ENCODE data around the gene MYCBP2. TPM values are rescaled to one million over a fixed set of nuclear protein-coding genes. Genes with fewer than 3 reads are reported as not detected.

Gene MYCBP2
- total RNA-seq, 2 donors from 2014 or later = 86.6 to 88.0 TPM

DNA sequence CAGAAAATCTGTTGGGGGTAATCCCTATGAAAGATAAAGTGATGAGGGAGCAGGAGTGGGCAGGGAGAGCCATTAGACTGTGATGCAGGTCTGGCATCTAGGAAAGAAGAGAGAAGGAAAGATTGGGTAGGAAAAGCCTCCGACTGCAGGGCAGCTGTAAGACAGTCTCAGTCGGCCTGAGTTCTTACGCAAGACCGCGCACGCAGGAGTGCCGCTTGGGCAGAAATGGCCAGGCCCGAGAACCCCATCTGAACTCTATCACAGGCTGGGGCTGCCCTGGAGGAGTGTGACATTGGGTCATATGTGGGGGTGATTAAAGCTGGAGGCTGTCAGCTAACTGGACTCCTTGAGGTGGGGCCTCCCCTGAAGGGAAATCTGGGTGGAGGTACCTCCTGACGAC is 286.1 kb downstream of the MYCBP2 start:
- H3K27ac Mint-ChIP-seq = no peak overlapping the region
- H3K9me3 Mint-ChIP-seq = no peaks in the 10 kb centered on the region
- no peaks in the 10 kb centered on the region for H3K27me3 Mint-ChIP-seq (ENCODE audit: low read depth)
- ATAC-seq (replicated peaks in 1 of 2) (no peak), DNase-seq (no peak)
- H3K4me3 Mint-ChIP-seq = no peak overlapping the region
- H3K4me1 Mint-ChIP-seq (ENCODE audit: low read depth) = peaks cover 6% of the 10 kb centered on the region
- H3K36me3 Mint-ChIP-seq (ENCODE audit: insufficient read depth in 2 of 2) = peaks cover 0 to 3% of the 10 kb centered on the region in 2 donors

DNA sequence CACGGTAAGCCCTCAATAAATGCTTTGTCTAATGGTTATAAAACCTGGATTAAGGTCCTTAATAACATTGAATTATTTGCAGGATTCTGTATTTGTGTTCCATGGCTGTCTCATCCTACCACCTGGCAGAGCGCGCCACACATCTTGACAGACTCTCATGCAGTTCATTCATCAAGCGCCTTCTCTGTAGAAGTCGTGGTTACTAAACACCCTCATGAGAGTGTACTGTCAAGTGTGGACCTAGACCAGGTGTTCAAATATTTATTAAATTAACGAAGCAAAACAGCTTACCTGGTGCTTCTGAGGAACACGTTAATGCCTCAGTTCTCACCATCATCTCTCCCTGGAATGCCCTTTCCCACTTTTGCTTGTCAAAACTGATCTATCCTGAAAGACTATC is 286.8 kb downstream of the MYCBP2 start:
- Mint-ChIP-seq H3K4me3 (no peak overlapping the region), H3K9me3 (no peaks in the 10 kb centered on the region), H3K36me3 (ENCODE audit: insufficient read depth in 2 of 2) (no peaks in the 10 kb centered on the region), H3K27ac (no peak overlapping the region), H3K27me3 (ENCODE audit: low read depth) (no peaks in the 10 kb centered on the region), H3K4me1 (ENCODE audit: low read depth) (peaks cover 7% of the 10 kb centered on the region)
- ATAC-seq (replicated peaks in 1 of 2) = no peak
- no peak for DNase-seq

DNA sequence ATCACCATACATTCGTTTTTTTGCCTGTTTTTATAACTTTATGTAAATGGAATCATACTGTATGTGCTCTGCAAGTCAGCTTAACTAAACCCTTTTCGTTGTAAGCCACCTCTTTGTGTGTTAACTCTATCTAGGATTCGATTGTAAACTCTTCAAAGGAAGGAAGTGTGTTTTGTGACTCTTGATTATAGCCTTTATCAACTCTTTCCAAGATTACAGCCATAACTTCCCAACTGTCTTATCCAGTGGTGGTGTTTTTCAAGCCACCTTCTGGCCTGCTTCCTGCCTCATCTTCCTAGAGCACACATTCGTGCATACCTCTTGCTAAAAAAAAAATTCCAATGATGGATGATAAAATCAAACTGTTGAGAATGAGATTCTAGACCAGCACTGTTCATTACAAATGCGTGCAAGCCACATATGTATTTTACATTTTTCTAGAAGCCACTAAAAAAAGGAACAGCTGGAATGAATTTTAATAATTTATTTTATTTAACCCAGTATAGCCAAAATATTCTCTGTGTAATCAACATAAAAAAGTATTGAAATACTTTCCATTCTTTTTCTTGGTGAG is 287.9 kb downstream of the MYCBP2 start:
- Mint-ChIP-seq H3K27ac (no peak overlapping the region), H3K4me1 (ENCODE audit: low read depth) (peaks cover 18% of the 10 kb centered on the region)

DNA sequence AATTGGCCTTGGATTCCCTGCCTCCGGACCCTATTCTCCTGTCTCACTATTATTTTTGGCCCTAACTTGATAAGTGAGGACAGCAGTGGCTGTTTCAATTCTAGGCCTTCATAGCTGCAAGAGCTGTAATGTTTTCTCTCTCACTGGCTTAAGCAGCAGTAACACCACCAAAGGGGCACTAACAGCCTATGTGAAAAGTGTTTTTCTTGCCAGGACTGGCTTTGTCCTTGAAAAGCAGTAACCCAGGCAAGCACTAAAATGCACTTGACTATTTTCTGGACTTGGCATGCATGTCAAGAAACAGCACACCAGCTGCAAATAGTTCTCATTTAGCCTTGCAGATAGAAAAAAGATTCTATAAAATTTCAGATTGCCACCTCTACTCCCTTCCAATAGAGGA is 290.6 kb downstream of the MYCBP2 start:
- Mint-ChIP-seq H3K27me3 (ENCODE audit: low read depth) (no peaks in the 10 kb centered on the region), H3K4me1 (ENCODE audit: low read depth) (peaks cover 21% of the 10 kb centered on the region), H3K27ac (no peak overlapping the region), H3K4me3 (no peak overlapping the region), H3K9me3 (no peaks in the 10 kb centered on the region), H3K36me3 (ENCODE audit: insufficient read depth in 2 of 2) (no peaks in the 10 kb centered on the region)
- no peak for DNase-seq
- no peak for ATAC-seq (replicated peaks in 1 of 2)

More for the DNA sequence above, 287.9 kb downstream of the MYCBP2 start:
- Mint-ChIP-seq H3K9me3 (no peaks in the 10 kb centered on the region), H3K36me3 (ENCODE audit: insufficient read depth in 2 of 2) (no peaks in the 10 kb centered on the region), H3K27me3 (ENCODE audit: low read depth) (no peaks in the 10 kb centered on the region), H3K4me3 (no peak overlapping the region)
- no peak for ATAC-seq (replicated peaks in 1 of 2)
- no peak for DNase-seq

DNA sequence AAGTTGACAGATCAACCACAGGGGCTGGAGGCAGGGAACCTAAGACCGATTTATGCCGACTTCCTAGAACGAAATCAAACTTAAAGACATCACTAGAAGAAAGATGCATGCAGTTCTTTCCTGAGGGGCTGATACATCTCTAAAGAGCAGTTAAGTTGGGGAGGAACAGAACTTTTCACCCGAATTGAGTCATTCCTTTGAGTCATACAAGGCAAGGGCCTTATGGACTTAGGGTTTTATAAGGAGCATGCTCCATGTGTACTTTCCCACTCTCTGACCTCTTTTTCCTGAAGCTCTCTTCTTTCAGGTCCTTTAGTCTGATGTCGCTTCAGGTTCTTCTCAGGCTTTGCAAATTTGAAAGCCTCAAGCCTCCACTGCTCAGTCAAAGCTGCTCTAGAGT is 292.0 kb downstream of the MYCBP2 start:
- Mint-ChIP-seq H3K4me3 (peak overlapping the region in 1 of 2 donors; percentile 70), H3K36me3 (ENCODE audit: insufficient read depth in 2 of 2) (no peaks in the 10 kb centered on the region), H3K27me3 (ENCODE audit: low read depth) (peaks cover 2% of the 10 kb centered on the region), H3K4me1 (ENCODE audit: low read depth) (peaks cover 21% of the 10 kb centered on the region), H3K9me3 (no peaks in the 10 kb centered on the region), H3K27ac (peak overlapping the region; percentile 17)
- DNase-seq (no peak), ATAC-seq (replicated peaks in 1 of 2) (peak; percentile 41 to 48)

DNA sequence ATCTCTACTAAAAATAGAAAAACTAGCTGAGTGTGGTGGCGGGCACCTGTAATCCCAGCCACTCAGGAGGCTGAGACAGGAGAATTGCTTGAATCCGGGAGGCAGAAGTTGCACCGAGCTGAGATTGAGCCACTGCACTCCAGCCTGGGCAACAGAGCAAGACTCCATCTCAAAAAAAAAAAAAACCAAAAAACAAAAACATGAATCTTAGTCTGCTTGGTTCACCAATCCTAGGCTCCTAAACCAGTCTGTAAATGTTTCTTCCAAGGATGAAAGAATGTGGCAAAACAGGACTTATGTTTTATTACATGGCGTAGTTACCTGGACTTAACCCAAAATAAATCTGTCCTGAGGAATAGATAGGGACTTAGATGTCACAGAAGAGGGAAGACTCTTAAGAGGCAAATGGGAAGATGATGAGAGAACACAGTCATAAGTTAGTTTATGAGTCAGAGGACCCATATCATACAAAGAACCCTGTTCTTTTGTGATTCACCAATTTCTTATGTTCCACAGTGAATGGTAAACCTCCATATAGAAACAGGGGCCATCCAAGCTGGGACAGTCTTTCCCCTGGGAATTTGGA is 293.1 kb downstream of the MYCBP2 start:
- Mint-ChIP-seq H3K9me3 (no peaks in the 10 kb centered on the region), H3K27me3 (ENCODE audit: low read depth) (peaks cover 6% of the 10 kb centered on the region), H3K4me3 (peak overlapping the region; percentile 22 to 70), H3K4me1 (ENCODE audit: low read depth) (peaks cover 21% of the 10 kb centered on the region), H3K36me3 (ENCODE audit: insufficient read depth in 2 of 2) (no peaks in the 10 kb centered on the region), H3K27ac (peak overlapping the region; percentile 70)
- peak; percentile 91 to 96 for ATAC-seq (replicated peaks in 1 of 2)
- DNase-seq = no peak

DNA sequence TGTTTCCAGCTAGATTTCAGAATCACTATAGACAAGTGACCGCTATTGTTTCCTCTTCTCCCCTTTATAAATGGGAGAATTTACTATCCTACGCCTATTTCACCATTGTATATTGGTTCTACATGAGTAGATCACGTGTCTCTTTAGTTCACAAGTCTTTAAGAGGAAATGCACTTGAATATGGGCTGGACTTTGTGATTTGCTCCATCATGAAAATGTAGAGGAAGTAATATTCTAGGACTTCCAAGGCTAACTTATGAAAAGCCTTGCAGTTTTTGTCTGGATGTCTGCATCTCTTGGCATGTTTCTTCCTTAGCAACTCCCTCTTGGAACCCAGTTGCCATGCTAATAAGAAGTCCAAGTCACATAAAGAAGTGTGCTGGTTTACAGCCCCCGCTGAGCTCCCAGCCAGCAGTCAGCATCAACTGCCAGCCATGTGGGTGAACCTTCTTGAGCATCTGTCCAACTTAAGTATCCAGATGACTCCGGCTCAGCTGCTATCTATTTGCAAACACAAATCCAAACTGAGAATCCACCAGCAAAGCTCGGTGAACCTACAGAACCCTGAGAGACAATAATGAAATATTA is 295.1 kb downstream of the MYCBP2 start:
- Mint-ChIP-seq H3K9me3 (no peaks in the 10 kb centered on the region), H3K4me1 (ENCODE audit: low read depth) (peaks cover 30% of the 10 kb centered on the region), H3K27me3 (ENCODE audit: low read depth) (peaks cover 6% of the 10 kb centered on the region), H3K27ac (no peak overlapping the region), H3K36me3 (ENCODE audit: insufficient read depth in 2 of 2) (peaks cover 3 to 6% of the 10 kb centered on the region in 2 donors), H3K4me3 (no peak overlapping the region)
- DNase-seq (no peak), ATAC-seq (replicated peaks in 1 of 2) (no peak)

DNA sequence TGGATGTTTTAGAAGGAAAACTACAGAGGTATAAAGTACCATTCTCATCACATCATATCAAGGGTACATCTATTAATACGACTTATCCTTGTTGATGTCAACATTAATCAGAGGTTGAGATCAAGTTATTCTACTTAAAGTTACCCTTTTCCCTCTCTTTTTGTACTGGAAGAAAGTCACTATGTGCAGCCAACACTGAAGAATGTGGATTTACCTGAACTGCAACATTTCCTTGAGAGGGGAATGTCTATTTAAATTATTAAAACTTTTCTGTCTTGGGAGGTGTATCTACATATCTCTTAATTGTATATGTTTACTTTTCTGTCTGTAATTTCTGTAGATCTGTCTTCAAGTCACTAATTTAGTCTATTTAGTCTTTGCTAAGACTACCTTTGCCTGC is 297.5 kb downstream of the MYCBP2 start:
- no peak for ATAC-seq (replicated peaks in 1 of 2)

DNA sequence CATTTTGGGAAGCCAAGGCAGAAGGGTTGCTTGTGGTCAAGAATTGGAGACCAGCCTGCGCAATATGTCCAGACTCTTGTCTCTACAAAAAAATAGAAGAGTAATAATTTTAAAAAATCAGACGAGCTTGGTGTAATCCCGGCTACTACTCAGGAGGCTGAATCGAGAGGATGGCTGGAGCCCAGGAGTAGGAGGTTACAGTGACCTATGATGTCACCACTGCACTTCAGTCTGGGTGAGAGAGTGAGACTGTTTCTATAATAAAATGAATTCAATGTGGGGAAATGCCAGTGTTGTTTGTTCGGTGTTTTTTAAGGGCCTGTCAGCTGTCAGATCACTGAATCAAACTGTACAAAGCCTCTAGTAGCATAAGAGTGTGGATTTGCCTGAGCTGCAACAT is 298.7 kb downstream of the MYCBP2 start:
- Mint-ChIP-seq H3K9me3 (no peaks in the 10 kb centered on the region), H3K4me3 (peak overlapping the region; percentile 87 to 89), H3K27ac (peak overlapping the region; percentile 14), H3K36me3 (ENCODE audit: insufficient read depth in 2 of 2) (peaks cover 6% of the 10 kb centered on the region in 2 donors), H3K27me3 (ENCODE audit: low read depth) (peaks cover 6% of the 10 kb centered on the region), H3K4me1 (ENCODE audit: low read depth) (peaks cover 38% of the 10 kb centered on the region)
- no peak for ATAC-seq (replicated peaks in 1 of 2)
- DNase-seq = no peak

More for the DNA sequence above, 297.5 kb downstream of the MYCBP2 start:
- H3K4me1 Mint-ChIP-seq (ENCODE audit: low read depth) = peaks cover 38% of the 10 kb centered on the region
- H3K4me3 Mint-ChIP-seq = no peak overlapping the region
- DNase-seq = no peak
- no peaks in the 10 kb centered on the region for H3K9me3 Mint-ChIP-seq
- no peak overlapping the region for H3K27ac Mint-ChIP-seq
- peaks cover 6% of the 10 kb centered on the region in 2 donors for H3K36me3 Mint-ChIP-seq (ENCODE audit: insufficient read depth in 2 of 2)
- peaks cover 6% of the 10 kb centered on the region for H3K27me3 Mint-ChIP-seq (ENCODE audit: low read depth)

DNA sequence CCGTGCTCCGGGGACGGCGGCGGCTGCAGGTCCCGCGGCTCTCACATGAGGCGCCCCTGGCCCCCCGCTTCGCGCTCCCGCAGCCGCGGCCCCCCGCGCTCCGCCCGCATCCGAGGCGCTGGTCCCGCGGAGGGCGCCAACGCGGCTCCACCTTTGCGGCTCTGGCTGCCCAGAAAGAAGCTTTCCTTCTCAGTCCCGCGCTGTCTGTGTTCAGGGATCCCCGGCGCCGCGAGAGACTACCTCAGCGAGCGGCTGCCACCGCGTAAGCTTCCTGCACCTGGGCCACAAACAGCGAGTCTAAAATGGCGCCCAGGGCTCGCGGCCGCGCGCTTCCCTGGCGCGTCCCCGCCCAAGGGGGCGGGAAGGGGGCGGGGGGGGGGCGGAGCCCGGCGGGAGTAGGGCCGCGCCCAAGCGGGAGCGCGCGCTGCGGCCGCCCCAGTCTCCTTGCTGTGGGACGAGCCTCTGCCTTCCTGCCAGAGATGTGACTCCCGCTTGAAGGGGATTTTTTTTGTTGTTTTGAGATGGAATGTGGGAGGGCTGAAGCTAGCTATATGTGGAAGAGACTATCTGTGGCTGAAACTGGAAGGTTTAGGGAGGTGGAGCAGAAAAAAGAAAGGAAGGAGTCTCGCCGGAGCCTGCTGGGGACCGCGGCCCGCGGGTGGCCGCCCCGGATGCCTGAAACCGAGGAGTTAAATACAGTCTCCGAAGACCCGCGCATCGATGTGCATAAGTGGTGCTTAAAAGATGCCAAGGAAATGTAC is 299.9 kb downstream of the MYCBP2 start, which contains the start of gene FBXL3:
Gene FBXL3 (minus strand): TSS at position 299 of the 761 bp plus-strand sequence. CDS start 5,299 bp downstream, outside the sequence.
- Mint-ChIP-seq H3K27ac (peak within 1 kb of the TSS; percentile 92), H3K27me3 (ENCODE audit: low read depth) (peaks cover 6% of the 10 kb centered on the region), H3K4me3 (peak within 1 kb of the TSS; percentile 97 to 98), H3K9me3 (no peaks in the 10 kb centered on the region), H3K4me1 (ENCODE audit: low read depth) (peaks cover 49% of the 10 kb centered on the region), H3K36me3 (ENCODE audit: insufficient read depth in 2 of 2) (peaks cover 6 to 10% of the 10 kb centered on the region in 2 donors)
- DNase-seq = peak; percentile 83 to 85
- peak; percentile 70 to 72 for ATAC-seq (replicated peaks in 1 of 2)

DNA sequence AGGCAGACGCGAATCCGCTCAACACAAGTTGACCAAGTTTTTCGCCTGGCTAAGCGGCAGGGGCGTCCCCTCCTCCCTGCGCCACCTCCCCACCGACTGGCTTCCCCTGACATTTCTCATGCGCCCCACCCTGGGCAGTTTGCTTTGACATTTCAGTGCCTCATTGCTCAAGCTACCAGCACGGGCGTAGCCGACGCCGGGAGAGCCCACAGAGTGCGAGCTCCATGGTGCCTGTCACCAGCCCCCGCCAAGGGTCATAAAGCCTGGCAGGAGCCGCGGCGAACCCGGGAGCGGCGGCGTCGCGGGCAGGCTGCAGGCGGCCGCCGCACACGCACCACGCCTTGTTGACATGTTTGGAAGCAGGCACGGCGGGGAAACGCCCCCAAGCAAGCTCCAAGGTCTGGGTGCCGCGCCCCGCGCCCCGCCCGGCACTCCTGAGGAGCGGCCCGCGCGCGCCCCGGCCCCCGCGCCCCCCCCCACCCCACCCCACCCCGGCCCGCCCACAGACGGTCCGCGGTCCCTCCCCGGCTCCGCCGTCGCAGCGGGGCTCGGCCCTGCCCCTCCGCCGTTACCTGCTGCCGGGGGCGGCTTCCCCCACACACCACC is 300.5 kb downstream of the MYCBP2 start:
- Mint-ChIP-seq H3K36me3 (ENCODE audit: insufficient read depth in 2 of 2) (peaks cover 6 to 10% of the 10 kb centered on the region in 2 donors), H3K4me3 (peak overlapping the region; percentile 97 to 98), H3K4me1 (ENCODE audit: low read depth) (peaks cover 54% of the 10 kb centered on the region), H3K9me3 (no peaks in the 10 kb centered on the region), H3K27me3 (ENCODE audit: low read depth) (peaks cover 6% of the 10 kb centered on the region), H3K27ac (peak overlapping the region; percentile 92)
- peak; percentile 62 to 69 for ATAC-seq (replicated peaks in 1 of 2)
- DNase-seq = peak; percentile 79 to 83

DNA sequence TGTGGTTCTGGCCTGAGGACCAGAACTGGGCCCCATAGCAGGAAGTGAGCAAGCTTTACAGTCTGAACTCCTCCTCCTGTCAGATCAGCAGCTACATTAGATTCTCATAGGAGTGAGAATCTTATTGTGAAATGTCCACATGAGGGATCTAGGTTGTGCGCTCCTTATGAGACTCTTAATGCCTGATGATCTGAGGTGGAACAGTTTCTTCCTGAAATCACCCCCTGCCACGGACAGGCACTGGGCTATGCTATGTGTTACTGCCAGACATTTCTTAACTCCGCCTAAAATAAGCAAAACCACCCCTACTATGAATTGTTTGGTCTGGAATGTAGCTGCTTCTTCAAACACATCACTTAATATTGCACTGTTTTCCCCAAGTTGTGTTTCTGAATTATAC is 304.6 kb downstream of the MYCBP2 start:
- Mint-ChIP-seq H3K36me3 (ENCODE audit: insufficient read depth in 2 of 2) (peaks cover 6 to 15% of the 10 kb centered on the region in 2 donors), H3K4me1 (ENCODE audit: low read depth) (peaks cover 68% of the 10 kb centered on the region), H3K27ac (peak overlapping the region; percentile 24), H3K27me3 (ENCODE audit: low read depth) (no peaks in the 10 kb centered on the region), H3K9me3 (no peaks in the 10 kb centered on the region), H3K4me3 (peak overlapping the region; percentile 64 to 84)
- no peak for DNase-seq
- no peak for ATAC-seq (replicated peaks in 1 of 2)

DNA sequence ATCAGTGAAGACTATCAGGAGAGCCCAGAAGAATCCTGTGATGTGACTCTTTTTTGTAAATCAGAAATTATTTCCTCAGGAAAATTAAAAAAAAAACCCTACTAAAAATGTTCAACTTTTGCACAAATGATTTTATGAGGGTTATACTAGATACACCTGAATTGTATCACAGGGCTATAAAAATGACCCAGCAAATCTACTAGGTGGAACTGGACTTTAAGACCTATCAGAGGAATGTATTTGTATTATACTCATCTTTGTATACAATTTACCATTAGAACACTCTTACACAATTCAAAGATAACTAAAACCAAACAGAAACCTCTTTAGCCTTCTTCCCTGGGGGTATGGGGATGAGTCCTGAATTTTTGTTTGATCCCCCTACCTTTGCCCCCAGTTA is 307.1 kb downstream of the MYCBP2 start:
- DNase-seq (no peak), ATAC-seq (replicated peaks in 1 of 2) (no peak)
- H3K4me1 Mint-ChIP-seq (ENCODE audit: low read depth) = peaks cover 78% of the 10 kb centered on the region
- peak overlapping the region; percentile 77 for H3K27ac Mint-ChIP-seq
- no peaks in the 10 kb centered on the region for H3K9me3 Mint-ChIP-seq
- no peak overlapping the region for H3K4me3 Mint-ChIP-seq
- H3K36me3 Mint-ChIP-seq (ENCODE audit: insufficient read depth in 2 of 2) = peaks cover 2 to 22% of the 10 kb centered on the region in 2 donors
- no peaks in the 10 kb centered on the region for H3K27me3 Mint-ChIP-seq (ENCODE audit: low read depth)
